Esophagus squamous epithelium (tissue), 4 donors: ENCODE measurements around the gene AK2.

Experiments used
- CTCF ChIP-seq, 6 experiments: fragments of 450-650 bp in 4 of 6; fragments of 200-600 bp in 2 of 6; sonication (generic) in 2 of 6; IDR thresholded peaks; one replicate each; pipeline ENCODE4 v1.5.1; 2016 to 2019; ENCODE audit warnings: antibody characterized with exemption in 6 of 6, mild to moderate bottlenecking in 4 of 6, moderate library complexity in 4 of 6
- POLR2A ChIP-seq, 4 donors: fragments of 450-650 bp; IDR thresholded peaks; one replicate each; pipeline ENCODE4 v1.6.1; 2017; ENCODE audit warnings: antibody characterized with exemption in 4 of 4, mild to moderate bottlenecking in 4 of 4, moderate library complexity in 3 of 4

- no peak for TF ChIP-seq CTCF (IDR thresholded peaks at IDR 0.05)
- TF ChIP-seq POLR2A (IDR thresholded peaks at IDR 0.05), result no peak
Measured at GRCh38 chr1:33021567-33022431, 14.9 kb downstream of the AK2 start.
